ENCODE results near the gene VEZF1. TPM values are rescaled to one million over a fixed set of nuclear protein-coding genes. Genes with fewer than 3 reads are reported as not detected.

The VEZF1 gene
- total RNA-seq, 2 experiments from 2014 or later: 17.9 to 19.6 TPM

- H3K4me3 Mint-ChIP-seq: no peak overlapping the region
- ChIA-PET CTCF (interaction anchor here (1.5 to 1.9 kb wide), 2 partner anchors 9 to 20 kb away, joined by 3 to 5 read pairs; no protein-coding TSS in a partner anchor), POLR2A (no interaction called here)
- H3K4me1 Mint-ChIP-seq (ENCODE audit: low read depth): no peaks in the 10 kb centered on the region
- ATAC-seq (no peak), DNase-seq (no peak)
- intact Hi-C loops (cut with micrococcal nuclease): no loop called here
- H3K27me3 Mint-ChIP-seq: peaks cover 12% of the 10 kb centered on the region
- H3K36me3 Mint-ChIP-seq (ENCODE audit: low read depth): no peaks in the 10 kb centered on the region
- no peaks in the 10 kb centered on the region for H3K9me3 Mint-ChIP-seq
- no peak overlapping the region for H3K27ac Mint-ChIP-seq
- TF ChIP-seq, protein P1, sequence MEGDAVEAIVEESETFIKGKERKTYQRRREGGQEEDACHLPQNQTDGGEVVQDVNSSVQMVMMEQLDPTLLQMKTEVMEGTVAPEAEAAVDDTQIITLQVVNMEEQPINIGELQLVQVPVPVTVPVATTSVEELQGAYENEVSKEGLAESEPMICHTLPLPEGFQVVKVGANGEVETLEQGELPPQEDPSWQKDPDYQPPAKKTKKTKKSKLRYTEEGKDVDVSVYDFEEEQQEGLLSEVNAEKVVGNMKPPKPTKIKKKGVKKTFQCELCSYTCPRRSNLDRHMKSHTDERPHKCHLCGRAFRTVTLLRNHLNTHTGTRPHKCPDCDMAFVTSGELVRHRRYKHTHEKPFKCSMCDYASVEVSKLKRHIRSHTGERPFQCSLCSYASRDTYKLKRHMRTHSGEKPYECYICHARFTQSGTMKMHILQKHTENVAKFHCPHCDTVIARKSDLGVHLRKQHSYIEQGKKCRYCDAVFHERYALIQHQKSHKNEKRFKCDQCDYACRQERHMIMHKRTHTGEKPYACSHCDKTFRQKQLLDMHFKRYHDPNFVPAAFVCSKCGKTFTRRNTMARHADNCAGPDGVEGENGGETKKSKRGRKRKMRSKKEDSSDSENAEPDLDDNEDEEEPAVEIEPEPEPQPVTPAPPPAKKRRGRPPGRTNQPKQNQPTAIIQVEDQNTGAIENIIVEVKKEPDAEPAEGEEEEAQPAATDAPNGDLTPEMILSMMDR (IDR thresholded peaks at IDR 0.05): no peak
Observed at GRCh38 chr17:58019521-58019920, 31.5 kb upstream of the VEZF1 start.

DNA sequence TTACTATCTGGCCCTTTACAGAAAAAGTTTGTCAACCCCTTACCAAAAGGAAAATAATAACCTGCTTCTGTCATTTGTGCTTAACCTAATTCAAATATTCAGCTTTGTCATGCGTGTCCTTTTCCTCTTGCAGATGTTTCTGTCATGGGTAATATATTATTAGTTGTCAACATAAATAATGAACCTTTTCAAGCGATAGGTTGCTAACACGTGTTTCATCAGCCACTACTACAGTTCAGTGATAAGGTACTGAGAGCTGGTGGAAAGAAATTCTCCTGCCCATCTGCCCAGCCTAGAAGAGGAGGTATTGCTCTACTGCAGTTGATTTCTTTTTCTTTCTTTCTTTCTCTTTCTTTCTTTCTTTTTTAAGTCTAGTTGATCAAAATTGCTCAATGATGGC lies 31.0 kb upstream of the VEZF1 start:
- TF ChIP-seq, protein P1 (IDR thresholded peaks at IDR 0.05): no peak
- POLR2A ChIA-PET: no interaction called here

DNA sequence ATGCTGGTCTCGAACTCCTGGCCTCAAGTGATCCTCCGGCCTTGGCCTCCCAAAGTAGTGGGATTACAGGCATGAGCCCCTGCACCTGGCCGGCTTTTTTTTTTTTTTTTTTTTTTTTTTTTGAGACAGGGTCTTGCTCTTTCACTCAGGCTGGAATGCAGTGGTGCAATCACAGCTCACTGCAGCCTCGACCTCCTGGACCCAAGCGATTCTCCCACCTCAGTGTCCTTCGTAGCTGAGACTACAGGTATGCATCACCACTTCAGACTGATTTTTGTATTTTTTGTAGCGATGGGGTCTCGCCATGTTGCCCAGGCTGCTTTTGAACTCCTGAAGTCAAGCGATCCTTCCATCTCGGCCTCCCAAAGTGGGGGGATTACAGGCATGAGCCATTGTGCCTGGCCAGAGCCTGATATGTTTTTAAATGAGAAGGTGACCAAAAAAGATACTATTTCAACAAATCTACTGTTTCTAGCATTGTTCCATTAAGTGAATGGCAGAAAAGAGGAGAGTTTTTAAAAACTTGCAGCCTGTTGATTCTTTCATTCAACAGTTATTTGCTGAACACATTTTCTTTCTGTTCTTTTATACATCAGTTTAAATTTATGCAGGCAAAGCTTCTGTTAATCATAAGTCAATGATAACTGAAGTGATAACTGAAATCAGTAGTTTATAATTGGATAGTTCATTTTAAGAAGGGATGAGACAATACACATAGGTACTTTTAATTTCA lies 22.2 kb upstream of the VEZF1 start:
- no peak overlapping the region for H3K4me3 Mint-ChIP-seq

More for the DNA sequence above, 31.0 kb upstream of the VEZF1 start:
- peaks cover 12% of the 10 kb centered on the region for H3K27me3 Mint-ChIP-seq
- no peaks in the 10 kb centered on the region for H3K36me3 Mint-ChIP-seq (ENCODE audit: low read depth)
- no peak for DNase-seq
- CTCF ChIA-PET: interaction anchor here (1.5 to 1.9 kb wide), 2 partner anchors 8 to 20 kb away, joined by 3 to 5 read pairs; no protein-coding TSS in a partner anchor
- H3K4me1 Mint-ChIP-seq (ENCODE audit: low read depth): no peaks in the 10 kb centered on the region
- no peak overlapping the region for H3K4me3 Mint-ChIP-seq
- no peak overlapping the region for H3K27ac Mint-ChIP-seq
- intact Hi-C loops (cut with micrococcal nuclease): no loop called here
- ATAC-seq: no peak
- no peaks in the 10 kb centered on the region for H3K9me3 Mint-ChIP-seq

DNA sequence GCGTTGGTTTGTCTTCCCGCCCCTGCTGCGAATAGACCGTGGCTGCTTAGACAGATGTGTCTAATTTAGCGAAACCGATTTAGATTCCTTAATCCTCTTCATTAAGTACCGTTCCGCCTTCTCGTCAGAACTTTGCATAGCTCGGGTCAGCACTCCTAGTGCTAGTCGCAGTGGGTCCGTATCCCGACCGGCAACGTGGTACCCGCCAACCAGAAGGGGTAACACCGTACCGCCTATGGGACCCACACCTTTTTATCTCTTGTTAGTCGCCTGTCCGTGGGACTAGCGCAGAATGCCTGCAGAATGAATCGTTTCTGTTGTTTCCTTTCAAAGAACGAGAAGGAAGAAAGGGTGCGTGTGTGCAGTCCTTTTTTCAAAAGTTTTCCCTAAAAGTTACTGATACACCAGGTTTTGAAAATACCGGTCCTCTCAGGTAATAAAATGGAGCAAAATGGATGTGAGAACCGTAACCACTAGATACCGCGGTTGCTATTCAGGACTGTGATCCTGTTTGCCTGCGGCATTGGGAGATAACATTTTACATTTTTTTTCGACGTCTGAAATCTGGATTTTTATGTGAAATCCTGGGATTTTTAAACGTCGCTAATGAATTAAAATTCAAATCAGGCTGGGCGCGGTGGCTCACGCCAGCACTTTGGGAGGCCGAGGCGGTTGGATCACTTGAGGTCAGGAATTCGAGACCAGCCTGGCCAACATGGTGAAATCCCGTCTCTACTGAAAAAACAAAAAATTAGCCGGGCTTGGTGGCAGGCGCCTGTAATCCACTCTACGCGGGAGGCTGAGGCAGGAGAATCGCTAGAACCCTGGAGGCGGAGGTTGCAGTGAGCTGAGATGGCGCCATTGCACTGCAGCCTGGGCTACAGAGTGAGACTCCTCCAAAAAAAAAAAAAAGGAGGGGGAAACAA lies 20.0 kb upstream of the VEZF1 start:
- Mint-ChIP-seq H3K27ac (peak overlapping the region; percentile 99), H3K9me3 (no peaks in the 10 kb centered on the region), H3K4me1 (ENCODE audit: low read depth) (peaks cover 31% of the 10 kb centered on the region), H3K27me3 (no peaks in the 10 kb centered on the region), H3K4me3 (peak overlapping the region; percentile 97), H3K36me3 (ENCODE audit: low read depth) (peaks cover 54% of the 10 kb centered on the region)
- DNase-seq (peak; percentile 45), ATAC-seq (peak; percentile 26)
- ChIA-PET POLR2A (interaction anchor here (0.6 to 10.6 kb wide), 21 partner anchors 8 to 624 kb away, joined by 3 to 230 read pairs (median 4); partner anchors contain the start of genes CUEDC1, DYNLL2, MRPS23 and VEZF1), CTCF (interaction anchor here (0.7 to 2.6 kb wide), 6 partner anchors 10 to 171 kb away, joined by 3 to 34 read pairs (median 3); no protein-coding TSS in a partner anchor)
- TF ChIP-seq, protein P1 (IDR thresholded peaks at IDR 0.05): no peak
- intact Hi-C loops (cut with micrococcal nuclease): loop anchor here (2.0 to 5.0 kb wide), 2 partner anchors 77 to 89 kb away; no protein-coding TSS in a partner anchor

More for the DNA sequence above, 22.2 kb upstream of the VEZF1 start:
- CTCF ChIA-PET: interaction anchor here (0.9 to 2.6 kb wide), 2 partner anchors 10 to 11 kb away, joined by 3 to 15 read pairs; no protein-coding TSS in a partner anchor
- no peak for DNase-seq
- TF ChIP-seq, protein P1 (IDR thresholded peaks at IDR 0.05): no peak
- ATAC-seq: no peak
- H3K4me1 Mint-ChIP-seq (ENCODE audit: low read depth): peaks cover 14% of the 10 kb centered on the region
- H3K27ac Mint-ChIP-seq: no peak overlapping the region
- no peaks in the 10 kb centered on the region for H3K9me3 Mint-ChIP-seq
- POLR2A ChIA-PET: interaction anchor here (4.9 kb wide), 1 partner anchor 74 kb away, joined by 50 read pairs; the partner anchor contains the start of gene DYNLL2
- no peaks in the 10 kb centered on the region for H3K27me3 Mint-ChIP-seq
- intact Hi-C loops (cut with micrococcal nuclease): no loop called here
- peaks cover 32% of the 10 kb centered on the region for H3K36me3 Mint-ChIP-seq (ENCODE audit: low read depth)

Data from activated CD8-positive, alpha-beta T cell treated with anti-CD3 and anti-CD28 coated beads for 36 hours (primary cell).